Glomerular visceral epithelial cell (primary cell): ENCODE results near the gene CAMKK2.
"Not testable (repeated sequence)": the region's sequence is repeated elsewhere in the genome, so short reads cannot be mapped to it uniquely, and the experiment has no call there.

Experiments used
- DNase-seq: peaks from one replicate; pipeline ENCODE4 v3.0.0-alpha.2; 2016; ENCODE audit errors: extremely low spot score

The CAMKK2 gene

GRCh38 chr12:121246893-121247557 lies 49.5 kb downstream of the CAMKK2 start:
- DNase-seq = no peak

DNA sequence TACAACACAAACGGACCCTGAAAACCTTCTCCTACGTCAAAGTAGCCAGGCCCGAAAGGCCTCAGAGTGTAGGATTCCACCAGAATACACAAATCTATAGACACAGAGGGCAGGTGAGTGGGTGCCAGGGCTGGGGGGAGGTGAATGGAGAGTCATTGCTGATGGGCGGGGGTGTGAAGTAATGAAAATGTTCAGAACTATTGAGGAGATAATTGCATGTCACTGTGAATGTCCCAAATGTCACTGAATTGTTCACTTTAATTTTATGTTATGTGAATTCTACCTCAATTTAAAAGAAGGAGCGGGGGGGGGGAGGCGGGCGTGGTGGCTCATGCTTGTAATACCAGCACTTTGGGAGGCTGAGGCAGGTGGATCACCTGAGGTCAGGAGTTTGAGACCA lies 50.6 kb downstream of the CAMKK2 start:
- DNase-seq = no peak

- DNase-seq = no peak
Measured at GRCh38 chr12:121245031-121245430, 51.5 kb downstream of the CAMKK2 start.

DNA sequence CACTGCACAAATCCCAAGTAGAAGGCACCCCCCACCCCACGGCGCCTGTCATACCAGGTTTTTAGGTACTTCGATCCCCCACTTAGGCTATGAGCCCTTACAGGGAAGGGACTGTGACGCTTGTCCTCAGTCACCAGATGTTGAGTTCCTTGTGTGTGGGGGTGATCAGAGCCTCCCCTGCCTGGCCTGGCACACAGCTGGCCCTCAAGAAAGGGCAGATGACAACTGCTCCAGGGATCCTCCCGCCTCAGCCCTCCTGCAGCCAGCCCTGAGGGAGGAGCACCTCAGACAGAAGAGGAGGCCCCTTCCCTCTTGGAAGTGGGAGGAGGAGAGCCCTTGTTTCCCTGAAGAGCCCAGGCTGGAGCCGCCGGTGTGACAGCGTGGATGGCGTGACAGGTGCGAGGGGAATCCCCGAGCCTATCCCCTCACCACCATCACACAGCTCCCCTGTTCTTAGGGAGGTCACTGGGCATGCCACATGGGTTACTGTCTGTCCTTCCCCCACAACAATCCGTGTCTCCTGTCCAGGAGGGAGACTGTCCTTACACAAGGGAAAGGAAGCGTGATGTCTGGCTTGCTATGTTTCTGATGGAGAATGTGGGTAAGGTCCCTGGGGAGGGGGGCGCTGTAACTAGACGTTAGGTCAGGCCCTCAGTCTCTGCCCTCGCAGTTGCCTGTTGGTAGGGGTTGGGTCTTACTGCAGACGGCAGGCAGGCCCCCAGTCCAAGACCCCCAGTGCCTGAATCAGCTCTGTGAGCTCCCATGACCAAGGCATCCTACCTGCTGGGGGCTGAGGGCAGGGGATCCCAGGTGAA lies 55.1 kb downstream of the CAMKK2 start:
- DNase-seq = no peak

DNA sequence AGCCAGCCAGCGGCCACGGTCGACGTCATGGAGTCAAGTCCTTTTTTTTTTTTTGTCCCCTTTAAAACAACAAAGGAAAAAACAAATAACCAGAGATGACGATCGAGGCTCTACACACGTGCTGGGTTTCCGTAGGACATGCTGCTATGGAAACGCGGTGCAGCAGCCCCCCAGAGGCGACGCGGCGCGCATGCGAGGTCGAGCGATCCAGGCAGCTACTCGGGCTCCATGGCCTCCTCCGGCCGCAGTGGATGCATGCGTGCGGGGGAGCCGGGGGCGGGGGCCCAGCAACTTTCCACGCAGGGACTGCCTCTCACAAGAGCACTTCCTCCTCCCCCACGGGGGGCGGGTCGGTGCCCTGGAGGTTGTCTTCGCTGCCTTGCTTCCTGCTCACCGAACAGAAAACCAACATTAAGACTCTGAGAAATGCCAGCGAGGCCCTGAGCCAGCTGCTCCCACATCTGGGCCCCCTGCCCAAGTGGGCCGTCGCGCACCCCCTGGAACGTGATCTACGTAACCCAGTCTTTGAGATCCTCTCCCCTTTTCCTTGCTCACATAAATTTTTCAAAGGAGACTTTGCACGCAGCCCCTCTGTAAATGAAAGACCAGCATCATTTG lies 55.9 kb downstream of the CAMKK2 start:
- DNase-seq = no peak

DNA sequence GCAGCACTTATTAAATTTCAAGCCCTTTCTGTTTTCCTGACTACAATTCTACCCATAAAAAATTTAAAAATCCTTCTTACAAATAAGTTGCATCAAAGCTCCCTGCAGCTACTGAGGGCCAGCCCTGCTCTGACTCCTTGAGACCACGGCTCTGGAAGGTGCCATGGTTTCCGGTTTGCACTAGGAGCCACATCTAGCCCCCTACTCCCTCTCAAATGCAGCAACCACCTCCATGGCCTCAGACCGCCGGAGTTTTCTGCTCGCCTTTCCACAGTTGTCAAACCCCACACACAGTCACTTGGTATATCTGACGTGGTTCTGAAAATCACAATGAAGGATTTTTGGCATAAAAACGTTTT lies 56.5 kb downstream of the CAMKK2 start:
- no peak for DNase-seq

DNA sequence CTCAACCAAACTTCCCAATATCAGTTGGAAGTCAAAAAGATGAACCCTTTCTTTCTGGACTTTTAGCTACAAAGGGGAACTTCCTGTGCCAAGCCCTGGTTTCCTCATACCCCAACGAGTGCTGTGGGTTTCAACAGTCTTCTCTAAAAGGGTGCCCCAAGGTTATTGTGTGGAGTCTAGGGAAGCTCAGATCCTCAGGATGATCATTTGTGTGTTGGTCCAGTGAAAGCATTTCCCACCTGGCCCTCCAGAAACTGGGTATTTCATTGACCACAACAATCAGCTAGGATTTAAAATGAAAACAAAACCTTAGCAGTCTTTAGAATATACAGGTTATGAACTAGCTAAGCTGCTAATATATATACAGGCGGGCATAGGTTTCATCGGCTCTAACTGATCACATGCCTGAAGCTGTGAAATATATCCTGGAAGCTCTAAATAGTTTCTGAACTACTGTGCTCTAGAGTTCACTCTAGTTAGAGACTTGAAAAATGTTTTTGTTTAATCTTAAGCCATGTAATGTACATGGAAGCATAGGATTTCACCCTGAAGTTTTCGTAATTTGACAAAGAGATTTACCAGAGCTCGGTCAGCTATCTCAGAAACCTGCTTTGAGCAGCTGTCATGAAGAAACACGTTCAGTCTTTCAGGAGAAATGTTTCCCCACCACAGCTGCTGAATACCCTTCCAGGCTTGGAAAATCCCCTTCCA lies 57.0 kb downstream of the CAMKK2 start:
- DNase-seq = no peak

DNA sequence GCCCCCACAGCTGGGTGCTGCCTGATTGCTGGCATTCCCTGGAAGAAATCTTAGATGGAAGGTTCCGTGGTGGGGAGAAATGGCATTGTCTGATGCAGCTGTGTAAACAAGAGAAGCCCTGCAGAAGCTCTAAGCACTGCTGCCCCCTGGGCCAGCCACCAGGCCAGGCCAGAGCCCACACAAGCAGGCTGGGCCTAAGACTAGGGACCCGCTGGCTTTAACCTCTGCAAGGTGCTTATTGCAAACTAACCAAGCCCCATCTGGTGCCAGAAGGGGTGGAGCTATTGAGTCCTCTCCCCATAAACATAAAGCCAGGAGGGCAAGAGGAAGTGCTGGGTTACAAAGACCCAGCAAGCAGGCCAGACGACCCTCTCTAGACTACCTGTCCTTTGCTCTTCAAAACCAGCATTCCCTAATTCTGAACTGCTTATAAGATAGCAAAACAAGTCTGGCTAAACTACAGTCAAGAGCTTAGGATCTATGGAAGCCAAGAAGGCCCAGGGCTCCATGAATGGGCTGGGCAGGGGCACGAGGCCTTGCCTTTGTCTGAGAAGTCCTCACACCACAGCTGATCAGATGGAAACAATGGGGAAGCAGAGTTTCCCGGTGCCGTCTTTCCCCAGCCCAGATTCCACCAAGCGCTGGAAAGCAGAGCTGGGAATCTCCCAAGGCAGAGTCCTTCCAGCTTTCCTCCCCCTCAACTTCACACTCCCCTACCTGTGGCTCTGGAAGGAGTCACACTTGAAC lies 57.7 kb downstream of the CAMKK2 start:
- DNase-seq = no peak

- DNase-seq = no peak
Measured at GRCh38 chr12:121238086-121238485, 58.4 kb downstream of the CAMKK2 start.

- DNase-seq = no peak
Measured at GRCh38 chr12:121237415-121237814, 59.1 kb downstream of the CAMKK2 start.

DNA sequence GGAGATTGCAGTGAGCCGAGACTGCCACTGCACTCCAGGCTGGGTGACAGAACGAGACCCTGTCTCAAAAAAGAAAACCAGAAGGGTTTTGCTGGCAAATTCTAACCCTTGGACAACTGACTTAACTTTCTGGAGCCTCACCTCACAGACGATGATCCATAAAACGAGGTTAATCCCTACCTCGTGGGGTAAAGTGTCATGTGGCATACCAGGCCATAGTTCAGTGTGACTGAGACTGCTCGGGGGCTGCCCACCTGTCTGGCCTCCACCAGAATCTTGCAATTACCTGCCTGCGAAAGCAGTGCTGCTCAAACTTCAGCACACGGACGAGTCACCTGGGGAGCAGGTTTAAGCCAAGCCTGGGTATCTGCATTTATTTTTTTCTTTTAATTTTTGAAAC lies 59.7 kb downstream of the CAMKK2 start:
- no peak for DNase-seq

- no peak for DNase-seq
Measured at GRCh38 chr12:121233628-121234020, 62.9 kb downstream of the CAMKK2 start.

GRCh38 chr12:121232977-121233627 lies 63.4 kb downstream of the CAMKK2 start:
- no peak for DNase-seq

DNA sequence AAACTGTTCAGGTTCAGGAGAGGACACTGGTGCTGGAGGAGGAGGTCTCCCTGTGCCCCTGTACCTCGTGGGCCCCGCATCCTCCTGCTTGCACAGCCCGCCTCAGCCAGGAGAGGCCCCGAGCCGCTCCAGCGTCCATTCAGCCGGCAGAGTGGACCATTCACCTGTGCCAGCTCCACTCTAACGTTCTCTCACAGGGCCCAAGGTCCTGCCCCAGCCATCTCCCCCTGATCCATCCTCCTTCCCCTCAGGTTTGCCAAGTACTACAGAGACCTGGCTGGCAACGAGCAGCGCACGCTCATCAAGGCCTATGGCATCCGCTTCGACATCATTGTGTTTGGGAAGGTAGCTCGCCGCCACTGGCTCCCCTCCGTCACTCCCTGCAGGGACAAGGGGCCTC lies 64.3 kb downstream of the CAMKK2 start:
- no peak for DNase-seq

GRCh38 chr12:121230538-121230907 lies 66.0 kb downstream of the CAMKK2 start:
- no peak for DNase-seq

GRCh38 chr12:121229826-121230537 lies 66.5 kb downstream of the CAMKK2 start:
- DNase-seq = peak; percentile 67

GRCh38 chr12:121228919-121229665 lies 67.4 kb downstream of the CAMKK2 start:
- DNase-seq = no peak

GRCh38 chr12:121227294-121227693 lies 69.2 kb downstream of the CAMKK2 start:
- no peak for DNase-seq

DNA sequence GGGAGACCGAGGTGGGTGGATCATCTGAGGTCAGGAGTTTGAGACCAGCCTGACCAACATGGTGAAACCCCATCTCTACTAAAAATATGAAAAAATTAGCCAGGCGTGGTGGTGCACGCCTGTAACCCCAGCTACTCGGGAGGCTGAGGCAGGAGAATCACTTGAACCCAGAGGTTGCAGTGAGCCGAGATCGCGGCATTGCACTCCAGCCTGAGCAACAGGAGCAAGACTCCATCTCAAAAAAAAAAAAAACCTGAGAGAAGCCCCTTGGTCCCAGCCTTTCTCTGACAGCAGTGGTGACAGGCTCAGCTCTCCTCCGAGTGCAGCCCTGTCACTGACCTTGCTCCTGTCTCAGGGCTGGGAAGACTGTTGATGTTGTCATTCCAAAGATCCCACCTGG lies 69.6 kb downstream of the CAMKK2 start:
- not testable (repeated sequence) for DNase-seq

DNA sequence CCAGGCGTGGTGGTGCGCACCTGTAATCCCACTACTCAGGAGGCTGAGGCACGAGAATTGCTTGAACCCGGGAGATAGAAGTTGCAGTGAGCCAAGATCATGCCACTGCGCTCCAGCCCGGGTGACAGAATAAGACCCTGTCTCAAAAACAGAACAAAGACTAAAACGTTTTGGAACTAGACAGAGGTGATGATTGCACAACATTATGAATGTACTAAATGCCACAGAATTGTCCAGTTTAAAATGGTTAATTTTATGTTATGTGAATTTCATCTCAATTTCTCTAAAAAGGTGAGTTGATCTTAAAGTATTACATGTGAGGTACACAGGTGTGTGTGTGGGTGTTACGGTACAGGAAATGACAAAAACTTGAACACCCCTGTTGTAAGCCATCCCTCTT lies 70.1 kb downstream of the CAMKK2 start:
- DNase-seq = no peak
